Thyroid gland (tissue), 4 donors: ENCODE measurements around the gene CLIC5. TPM values are rescaled to one million over a fixed set of nuclear protein-coding genes. Genes with fewer than 3 reads are reported as not detected.

Experiments
- DNase-seq, 2 donors: peaks; one replicate each; pipeline ENCODE4 v3.0.0-alpha.2; 2019
- H3K27ac ChIP-seq, 3 donors: fragments of 200-600 bp; sonication (generic); 1 replicate in 2 of 3; 2 replicates in 1 of 3; pipeline ENCODE4 v1.5.1; 2016 to 2019; ENCODE audit warnings: mild to moderate bottlenecking in 1 of 3, moderate library complexity in 1 of 3
- H3K27me3 ChIP-seq: fragments of 200-600 bp; sonication (generic); one replicate; pipeline ENCODE4 v1.5.1; 2019
- H3K36me3 ChIP-seq, 2 donors: fragments of 200-600 bp; sonication (generic); one replicate each; pipeline ENCODE4 v1.5.1; 2016 to 2019
- H3K4me1 ChIP-seq, 2 donors: fragments of 200-600 bp; sonication (generic); one replicate each; pipeline ENCODE4 v1.5.1; 2017 to 2019
- H3K4me3 ChIP-seq, 3 donors: fragments of 200-600 bp; sonication (generic); replicated peaks in 1 of 3; 1 replicate in 2 of 3; 2 replicates in 1 of 3; pipeline ENCODE4 v1.5.1; 2016; ENCODE audit warnings: mild to moderate bottlenecking in 1 of 3
- H3K9me3 ChIP-seq: fragments of 200-600 bp; sonication (generic); one replicate; pipeline ENCODE4 v1.5.1; 2017
- CTCF ChIP-seq, 6 experiments: fragments of 200-600 bp in 3 of 6; fragments of 450-650 bp in 3 of 6; sonication (generic) in 3 of 6; IDR thresholded peaks; one replicate each; pipeline ENCODE4 v1.5.1; 2016 to 2019; ENCODE audit warnings: antibody characterized with exemption in 6 of 6, mild to moderate bottlenecking in 2 of 6, inconsistent platforms in 1 of 6, moderate library complexity in 1 of 6
- POLR2A ChIP-seq, 2 donors: fragments of 450-650 bp; IDR thresholded peaks; one replicate each; pipeline ENCODE4 v1.6.1; 2017; ENCODE audit warnings: antibody characterized with exemption in 2 of 2, mild to moderate bottlenecking in 2 of 2, moderate library complexity in 1 of 2
- WGBS, 2 donors: methylation state at CpG; one replicate each; pipeline ENCODE4 v1.1.5; 2017; 5-methylcytosine and 5-hydroxymethylcytosine counted together
- intact Hi-C: fragments of 100-400 bp; cut with DNase I; formaldehyde crosslinking; loops from one replicate; pipeline ENCODE4 v1.15.1; 2023
- total RNA-seq, 4 donors: library from RNA; depleted of rRNA; stranded (reverse); fragments of >200 nt; gene quantifications; one replicate each; pipeline ENCODE4 v1.2.3, GENCODE V29; 2016

Gene CLIC5
- total RNA-seq, 4 donors from 2014 or later: 10.5 to 15.5 (median 11.7) TPM

- no peak overlapping the region for H3K4me3 ChIP-seq
- no peak for TF ChIP-seq POLR2A (IDR thresholded peaks at IDR 0.05)
- TF ChIP-seq CTCF (IDR thresholded peaks at IDR 0.05): no peak
- H3K27me3 ChIP-seq: no peaks in the 10 kb centered on the region
- no peaks in the 10 kb centered on the region for H3K4me1 ChIP-seq
- no peaks in the 10 kb centered on the region for H3K36me3 ChIP-seq
- intact Hi-C loops: no loop called here
- WGBS, 2 donors: 87 to 88% methylated on average over 7 of the region's 7 CpGs
- DNase-seq: no peak
- H3K9me3 ChIP-seq: no peaks in the 10 kb centered on the region
- H3K27ac ChIP-seq: no peak overlapping the region
Observed at GRCh38 chr6:45911691-45912090, 104.0 kb downstream of the CLIC5 start.

- DNase-seq: no peak
- no peaks in the 10 kb centered on the region for H3K9me3 ChIP-seq
- H3K4me1 ChIP-seq: no peaks in the 10 kb centered on the region
- H3K4me3 ChIP-seq: no peak overlapping the region
- H3K36me3 ChIP-seq: no peaks in the 10 kb centered on the region
- no peaks in the 10 kb centered on the region for H3K27me3 ChIP-seq
- H3K27ac ChIP-seq: no peak overlapping the region
- TF ChIP-seq CTCF (IDR thresholded peaks at IDR 0.05) (no peak), POLR2A (IDR thresholded peaks at IDR 0.05) (no peak)
- intact Hi-C loops: no loop called here
- WGBS, 2 donors: 95% methylated on average over 1 of the region's 1 CpG
Observed at GRCh38 chr6:45903959-45904358, 111.7 kb downstream of the CLIC5 start.

GRCh38 chr6:45902984-45903383, 112.7 kb downstream of the CLIC5 start:
- DNase-seq: no peak
- TF ChIP-seq POLR2A (IDR thresholded peaks at IDR 0.05): no peak
- TF ChIP-seq CTCF (IDR thresholded peaks at IDR 0.05): no peak
- Histone ChIP-seq H3K27ac (no peak overlapping the region), H3K9me3 (no peaks in the 10 kb centered on the region), H3K36me3 (no peaks in the 10 kb centered on the region), H3K27me3 (no peaks in the 10 kb centered on the region), H3K4me3 (no peak overlapping the region), H3K4me1 (no peaks in the 10 kb centered on the region)
- intact Hi-C loops: no loop called here
- WGBS, 2 donors: 93 to 95% methylated on average over 14 to 15 of the region's 15 CpGs

GRCh38 chr6:45901767-45902650, 113.7 kb downstream of the CLIC5 start:
- no peaks in the 10 kb centered on the region for H3K9me3 ChIP-seq
- no peak for TF ChIP-seq POLR2A (IDR thresholded peaks at IDR 0.05)
- no peak for TF ChIP-seq CTCF (IDR thresholded peaks at IDR 0.05)
- peak in 1 of 2 donors; percentile 10 for DNase-seq
- no peak overlapping the region for H3K27ac ChIP-seq
- intact Hi-C loops: no loop called here
- no peaks in the 10 kb centered on the region for H3K36me3 ChIP-seq
- no peak overlapping the region for H3K4me3 ChIP-seq
- no peaks in the 10 kb centered on the region for H3K27me3 ChIP-seq
- 68 to 74% methylated on average over 7 of the region's 7 CpGs for WGBS, 2 donors
- H3K4me1 ChIP-seq: no peaks in the 10 kb centered on the region
